Spinal cord (tissue), 10 donors: ENCODE results near the gene KRT39. TPM values are rescaled to one million over a fixed set of nuclear protein-coding genes. Genes with fewer than 3 reads are reported as not detected.
"Not testable (repeated sequence)": the region's sequence is repeated elsewhere in the genome, so short reads cannot be mapped to it uniquely, and the experiment has no call there.

Source experiments
- DNase-seq, 6 donors: peaks; one replicate each; pipeline versions ENCODE4 v3.0.0 to v3.0.0-alpha.2; 2013 to 2015; ENCODE audit warnings: low spot score in 6 of 6, low read depth in 4 of 6
- H3K27ac ChIP-seq: one replicate; pipeline ENCODE4 v1.5.1; 2013; ENCODE audit warnings: low read depth, low read length, control low read depth
- H3K27me3 ChIP-seq: one replicate; pipeline ENCODE4 v1.6.1; 2013; ENCODE audit warnings: low read length; ENCODE audit not compliant: control insufficient read depth, insufficient read depth
- H3K36me3 ChIP-seq: one replicate; pipeline ENCODE4 v1.6.1; 2013; ENCODE audit warnings: low read length; ENCODE audit not compliant: control insufficient read depth, insufficient read depth
- H3K4me1 ChIP-seq: one replicate; pipeline ENCODE4 v1.6.1; 2013; ENCODE audit warnings: low read length; ENCODE audit not compliant: control insufficient read depth, insufficient read depth
- H3K4me3 ChIP-seq: one replicate; pipeline ENCODE4 v1.5.1; 2013; ENCODE audit warnings: low read depth, low read length, control low read depth
- H3K9me3 ChIP-seq: one replicate; pipeline ENCODE4 v1.6.1; 2013; ENCODE audit warnings: low read length; ENCODE audit not compliant: control insufficient read depth, insufficient read depth
- WGBS: methylation state at CpG from one replicate; pipeline ENCODE4 v1.1.5; 2013; ENCODE audit warnings: missing lambda C conversion rate; ENCODE audit not compliant: insufficient coverage; 5-methylcytosine and 5-hydroxymethylcytosine counted together
- polyA plus RNA-seq, 2 donors: library from polyadenylated mRNA; unstranded; fragments of 120-200 nt; gene quantifications; one replicate each; pipeline ENCODE4 v1.2.1, GENCODE V29; 2013; ENCODE audit not compliant: insufficient read length in 2 of 2
- total RNA-seq, 2 donors: library from RNA; depleted of rRNA in 1 of 2; stranded (reverse); fragments of 120-200 nt in 1 of 2; fragments of >200 nt in 1 of 2; gene quantifications; one replicate each; pipeline versions ENCODE4 v1.2.3 to v1.2.4, GENCODE V29; 2013 to 2014
- donor health status: healthy.

KRT39 gene
- total and polyA plus RNA-seq, 4 donors: not detected

DNA sequence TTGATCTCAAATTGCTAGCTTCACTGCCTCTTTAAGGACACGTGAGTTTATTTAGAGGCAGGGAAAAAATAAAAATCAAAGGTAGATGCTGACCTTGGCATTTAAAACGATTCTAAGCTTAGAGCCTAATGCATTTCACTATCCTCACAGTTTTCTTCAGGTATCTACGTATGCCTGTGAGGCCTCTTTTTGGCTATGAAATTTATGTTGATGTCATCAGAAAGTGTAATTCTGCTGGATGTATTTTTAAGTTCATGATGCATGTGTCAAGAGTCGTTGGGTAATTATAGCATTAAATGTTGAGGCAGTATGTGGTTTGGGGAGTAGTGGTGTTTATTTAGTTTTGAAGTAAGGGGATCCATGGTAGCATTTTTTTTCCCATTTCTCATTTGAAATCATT is 37.2 kb upstream of the KRT39 start:
- no peak for DNase-seq
- Histone ChIP-seq H3K27ac (no peak overlapping the region), H3K9me3 (no peaks in the 10 kb centered on the region), H3K27me3 (no peaks in the 10 kb centered on the region), H3K4me3 (no peak overlapping the region), H3K4me1 (no peaks in the 10 kb centered on the region), H3K36me3 (no peaks in the 10 kb centered on the region)
- WGBS: 100% methylated on average over 3 of the region's 4 CpGs

DNA sequence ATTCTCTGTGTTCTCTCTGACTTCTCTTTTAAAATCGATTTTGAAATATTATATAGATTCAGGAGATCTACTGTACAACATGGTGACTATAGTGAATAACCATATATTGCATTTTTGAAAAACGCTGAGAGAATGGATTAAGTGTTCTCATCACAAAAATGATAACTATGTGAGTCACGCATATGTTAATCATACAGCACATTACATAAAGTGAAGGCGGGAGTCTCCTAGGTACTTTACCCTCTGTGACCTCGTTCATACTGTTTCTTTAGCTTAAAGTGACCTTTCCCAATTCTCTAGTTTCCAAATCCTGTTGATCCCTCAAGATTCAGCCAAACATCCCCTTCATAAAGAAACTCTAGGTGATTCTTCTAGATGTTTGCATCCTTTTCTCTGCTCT is 36.1 kb upstream of the KRT39 start:
- Histone ChIP-seq H3K36me3 (no peaks in the 10 kb centered on the region), H3K9me3 (no peaks in the 10 kb centered on the region), H3K27me3 (no peaks in the 10 kb centered on the region), H3K4me3 (no peak overlapping the region), H3K4me1 (no peaks in the 10 kb centered on the region), H3K27ac (no peak overlapping the region)
- no peak for DNase-seq
- 64% methylated on average over 3 of the region's 5 CpGs for WGBS

DNA sequence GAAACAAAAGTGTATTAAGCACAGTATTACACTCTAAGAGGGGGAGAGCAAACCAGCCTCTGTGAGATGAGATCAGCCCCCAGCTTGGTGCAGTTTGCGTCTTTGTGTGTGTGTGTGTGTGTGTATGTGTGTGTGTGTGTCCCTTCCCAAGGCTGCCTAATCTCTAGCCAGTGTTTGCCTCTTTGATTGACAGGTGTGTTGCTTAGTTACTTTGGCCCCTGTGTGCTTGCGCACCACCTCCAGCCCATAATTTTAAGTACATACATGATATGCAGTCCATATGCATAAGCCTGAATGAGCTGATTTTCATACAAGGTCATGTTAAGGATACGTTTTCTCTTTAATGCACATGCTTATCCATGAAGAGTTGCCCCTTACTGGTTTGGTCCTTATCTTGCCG is 35.0 kb upstream of the KRT39 start:
- Histone ChIP-seq H3K27me3 (no peaks in the 10 kb centered on the region), H3K4me1 (no peaks in the 10 kb centered on the region), H3K27ac (no peak overlapping the region), H3K4me3 (no peak overlapping the region), H3K36me3 (no peaks in the 10 kb centered on the region), H3K9me3 (no peaks in the 10 kb centered on the region)
- no peak for DNase-seq
- WGBS: 90% methylated on average over 2 of the region's 4 CpGs

- not testable (repeated sequence) for H3K36me3 ChIP-seq, H3K9me3 ChIP-seq, DNase-seq, H3K27ac ChIP-seq, H3K27me3 ChIP-seq, H3K4me3 ChIP-seq, H3K4me1 ChIP-seq
- WGBS: 63% methylated on average over 5 of the region's 6 CpGs
These were observed 32.8 kb upstream of the KRT39 start, which contains the start of gene KRTAP3-2 for GRCh38 chr17:40999563-40999962. TSS of gene KRTAP3-2 (minus strand) at chr17:40999906. CDS start at chr17:40999853, 53 bp downstream.

- 3% methylated on average over 2 of the region's 2 CpGs for WGBS
- no peak overlapping the region for H3K4me3 ChIP-seq
- no peaks in the 10 kb centered on the region for H3K27me3 ChIP-seq
- no peaks in the 10 kb centered on the region for H3K36me3 ChIP-seq
- H3K27ac ChIP-seq: no peak overlapping the region
- no peaks in the 10 kb centered on the region for H3K9me3 ChIP-seq
- DNase-seq: no peak
- H3K4me1 ChIP-seq: no peaks in the 10 kb centered on the region
These were observed 30.6 kb upstream of the KRT39 start for GRCh38 chr17:40997361-40997760.

GRCh38 chr17:40996829-40997228 is 30.1 kb upstream of the KRT39 start:
- WGBS: no CpG with 5 or more reads among the region's 4 CpGs
- H3K4me3 ChIP-seq: no peak overlapping the region
- no peaks in the 10 kb centered on the region for H3K27me3 ChIP-seq
- H3K9me3 ChIP-seq: no peaks in the 10 kb centered on the region
- no peak overlapping the region for H3K27ac ChIP-seq
- H3K4me1 ChIP-seq: no peaks in the 10 kb centered on the region
- H3K36me3 ChIP-seq: no peaks in the 10 kb centered on the region
- DNase-seq: no peak

GRCh38 chr17:40995116-40995515 is 28.4 kb upstream of the KRT39 start:
- no peak overlapping the region for H3K27ac ChIP-seq
- H3K9me3 ChIP-seq: no peaks in the 10 kb centered on the region
- WGBS: no CpG with 5 or more reads among the region's 1 CpG
- no peak overlapping the region for H3K4me3 ChIP-seq
- no peaks in the 10 kb centered on the region for H3K36me3 ChIP-seq
- peak in 1 of 6 donors; percentile 36 for DNase-seq
- H3K27me3 ChIP-seq: no peaks in the 10 kb centered on the region
- no peaks in the 10 kb centered on the region for H3K4me1 ChIP-seq

DNA sequence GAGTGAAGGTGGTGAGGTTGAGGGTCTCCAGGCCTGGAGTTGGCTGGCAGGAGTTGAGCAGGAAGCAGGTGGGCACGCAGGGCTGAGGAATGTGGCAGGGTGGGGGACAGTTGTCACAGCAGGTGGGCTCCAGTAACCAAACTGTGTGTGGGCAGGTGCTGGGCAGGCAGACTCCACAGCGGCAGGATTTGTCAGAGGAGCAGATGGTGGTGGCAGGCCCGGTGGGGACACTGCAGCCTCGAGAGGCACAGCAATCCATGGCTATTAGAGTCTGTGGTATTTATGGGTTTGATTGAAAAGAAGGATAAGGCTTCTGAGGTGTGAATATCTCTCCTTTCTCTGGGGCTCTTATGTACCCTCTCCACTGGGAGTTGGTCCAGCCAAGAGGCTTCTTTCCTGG is 27.1 kb upstream of the KRT39 start, which contains the start of gene KRTAP3-3:
TSS of gene KRTAP3-3 (minus strand) at position 326 of the 400 bp plus-strand sequence. CDS start at position 259, 67 bp downstream.
- DNase-seq: no peak
- Histone ChIP-seq H3K36me3 (no peaks in the 10 kb centered on the region), H3K4me3 (no peak within 1 kb of the TSS), H3K9me3 (no peaks in the 10 kb centered on the region), H3K27ac (no peak within 1 kb of the TSS), H3K4me1 (no peaks in the 10 kb centered on the region), H3K27me3 (no peaks in the 10 kb centered on the region)
- 18% methylated on average over 3 of the region's 4 CpGs for WGBS

DNA sequence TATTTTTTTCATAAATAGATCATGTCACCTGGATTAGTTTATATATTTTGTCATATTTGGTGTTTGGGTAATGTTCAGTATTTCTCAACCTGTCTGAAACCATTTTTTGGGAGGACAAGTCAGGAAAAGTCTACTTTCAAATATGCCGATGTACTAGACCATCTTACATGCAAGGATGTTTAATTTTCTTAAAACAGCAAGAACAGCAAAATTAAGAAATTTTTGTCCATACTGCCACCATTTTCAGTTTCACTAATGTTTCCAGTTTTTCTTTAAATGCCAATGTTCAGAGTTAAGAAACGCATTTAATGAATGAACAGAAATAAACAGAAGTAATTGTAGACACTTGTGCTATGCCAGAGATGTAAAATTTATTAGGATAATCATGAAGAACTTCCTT is 26.3 kb upstream of the KRT39 start:
- 100% methylated on average over 1 of the region's 2 CpGs for WGBS
- Histone ChIP-seq H3K4me3 (no peak overlapping the region), H3K4me1 (no peaks in the 10 kb centered on the region), H3K27me3 (no peaks in the 10 kb centered on the region), H3K36me3 (no peaks in the 10 kb centered on the region), H3K9me3 (no peaks in the 10 kb centered on the region), H3K27ac (no peak overlapping the region)
- no peak for DNase-seq

DNA sequence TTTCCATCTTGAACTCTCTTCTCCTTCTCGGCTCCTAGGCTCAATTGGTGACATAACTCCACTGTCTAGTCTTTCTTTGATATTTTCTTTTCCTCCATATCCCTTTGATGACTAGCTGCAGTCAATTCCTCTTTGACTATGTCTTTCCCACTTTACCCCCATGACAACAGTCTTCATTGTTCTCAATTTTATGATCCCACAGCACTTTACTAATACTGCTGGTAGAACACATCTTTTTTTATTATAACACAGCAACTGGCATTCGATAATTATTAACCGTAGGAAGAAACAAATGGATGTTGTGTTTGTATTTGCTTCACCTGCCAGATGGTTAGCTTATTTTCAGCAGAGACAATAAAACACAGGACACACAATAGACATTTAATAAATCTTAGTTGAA is 25.9 kb upstream of the KRT39 start:
- H3K36me3 ChIP-seq: no peaks in the 10 kb centered on the region
- DNase-seq: no peak
- H3K27ac ChIP-seq: no peak overlapping the region
- no peaks in the 10 kb centered on the region for H3K27me3 ChIP-seq
- H3K9me3 ChIP-seq: no peaks in the 10 kb centered on the region
- no peaks in the 10 kb centered on the region for H3K4me1 ChIP-seq
- WGBS: 80% methylated on average over 1 of the region's 3 CpGs
- H3K4me3 ChIP-seq: no peak overlapping the region
